GM18508 (cell line): ENCODE results near the gene CLMP.
"Not testable (repeated sequence)": the region's sequence is repeated elsewhere in the genome, so short reads cannot be mapped to it uniquely, and the experiment has no call there.

Experiments used
- ATAC-seq: cut with Tn5 transposase; IDR thresholded peaks from one replicate; pipeline ENCODE4 v1.9.1; 2021; ENCODE audit warnings: moderate number of reproducible peaks; ENCODE audit not compliant: insufficient read depth, unreplicated experiment

CLMP gene

GRCh38 chr11:123174196-123175183, 20.6 kb downstream of the CLMP start:
- ATAC-seq: no peak

- no peak for ATAC-seq
These were observed 21.2 kb downstream of the CLMP start for GRCh38 chr11:123173856-123174186.

- ATAC-seq: no peak
These were observed 21.8 kb downstream of the CLMP start for GRCh38 chr11:123173040-123173855.

- ATAC-seq: no peak
These were observed 24.1 kb downstream of the CLMP start for GRCh38 chr11:123170929-123171328.

GRCh38 chr11:123169821-123170220, 25.2 kb downstream of the CLMP start:
- ATAC-seq: no peak

- ATAC-seq: no peak
These were observed 26.0 kb downstream of the CLMP start for GRCh38 chr11:123168955-123169484.

GRCh38 chr11:123168241-123168640, 26.8 kb downstream of the CLMP start:
- ATAC-seq: no peak

- ATAC-seq: no peak
These were observed 28.9 kb downstream of the CLMP start for GRCh38 chr11:123166071-123166559.

- no peak for ATAC-seq
These were observed 30.2 kb downstream of the CLMP start for GRCh38 chr11:123164732-123165450.

GRCh38 chr11:123163621-123164020, 31.4 kb downstream of the CLMP start:
- ATAC-seq: no peak

- ATAC-seq: no peak
These were observed 33.5 kb downstream of the CLMP start for GRCh38 chr11:123161376-123162030.

GRCh38 chr11:123159183-123159857, 35.7 kb downstream of the CLMP start:
- no peak for ATAC-seq

GRCh38 chr11:123158033-123159003, 36.7 kb downstream of the CLMP start:
- ATAC-seq: no peak

- no peak for ATAC-seq
These were observed 42.1 kb downstream of the CLMP start for GRCh38 chr11:123152951-123153350.

- not testable (repeated sequence) for ATAC-seq
These were observed 42.7 kb downstream of the CLMP start for GRCh38 chr11:123152346-123152745.

- ATAC-seq: no peak
These were observed 43.3 kb downstream of the CLMP start for GRCh38 chr11:123151796-123152195.

GRCh38 chr11:123151366-123151765, 43.7 kb downstream of the CLMP start:
- ATAC-seq: no peak

GRCh38 chr11:123150882-123151281, 44.2 kb downstream of the CLMP start:
- ATAC-seq: no peak
